CD4-positive, alpha-beta T cell (primary cell): Measurements from ENCODE around the gene MAD2L1. TPM values are rescaled to one million over a fixed set of nuclear protein-coding genes. Genes with fewer than 3 reads are reported as not detected.
A peak's percentile ranks its signal among the peaks of the same experiment; 100 is the strongest.

ENCODE experiments used
- ATAC-seq: fragments of 200-7000 bp; cut with Tn5 transposase; one replicate; pipeline ENCODE4 v1.10.0; 2022; ENCODE audit warnings: mild to moderate bottlenecking; ENCODE audit not compliant: poor library complexity
- CTCF ChIA-PET: fragments of 350-600 bp; sonication (Branson Sonifier 250); formaldehyde crosslinking; loops from one replicate; lab custom pipeline; 2021; ENCODE audit warnings: antibody characterized with exemption, inconsistent platforms; lab: Charles Lee
- POLR2A ChIA-PET: fragments of 350-600 bp; sonication (Branson Sonifier 250); formaldehyde crosslinking; loops from one replicate; lab custom pipeline; 2021; ENCODE audit warnings: antibody characterized with exemption, inconsistent platforms; lab: Charles Lee
- DNase-seq, 14 experiments: peaks; one replicate each; pipeline ENCODE4 v3.0.0-alpha.2; 2013 to 2020; ENCODE audit warnings: mixed read lengths in 2 of 14
- H3K27ac ChIP-seq, 2 donors: one replicate each; pipeline versions ENCODE4 v1.5.1 to v1.7.0; 2013; ENCODE audit warnings: low read length in 2 of 2, low read depth in 1 of 2, mild to moderate bottlenecking in 1 of 2
- H3K27me3 ChIP-seq, 2 experiments: 1 replicate in 1 of 2; 2 replicates in 1 of 2; pipeline versions ENCODE4 v1.6.1 to v1.7.0; 2013; ENCODE audit warnings: low read length in 2 of 2, control low read depth in 1 of 2, mild to moderate bottlenecking in 1 of 2, moderate library complexity in 1 of 2; ENCODE audit not compliant: insufficient read depth in 2 of 2, control insufficient read depth in 1 of 2
- H3K36me3 ChIP-seq: one replicate; pipeline ENCODE4 v1.6.1; 2013; ENCODE audit warnings: low read length, control low read depth; ENCODE audit not compliant: insufficient read depth
- H3K4me1 ChIP-seq: one replicate; pipeline ENCODE4 v1.6.1; 2013; ENCODE audit warnings: low read length, control low read depth; ENCODE audit not compliant: insufficient read depth
- H3K4me3 ChIP-seq: one replicate; pipeline ENCODE4 v1.5.1; 2013; ENCODE audit warnings: mild to moderate bottlenecking, low read length, moderate library complexity
- H3K9me3 ChIP-seq, 2 experiments: 1 replicate in 1 of 2; 2 replicates in 1 of 2; pipeline versions ENCODE4 v1.6.1 to v1.7.0; 2013; ENCODE audit warnings: low read length in 2 of 2, mild to moderate bottlenecking in 2 of 2, control low read depth in 1 of 2, moderate library complexity in 1 of 2; ENCODE audit not compliant: control insufficient read depth in 1 of 2, insufficient read depth in 1 of 2
- H3K27ac Mint-ChIP-seq: one replicate; pipeline ENCODE4 v1.8.0; 2020; ENCODE audit warnings: mixed read lengths
- H3K27me3 Mint-ChIP-seq: one replicate; pipeline ENCODE4 v1.8.0; 2021; ENCODE audit warnings: mixed read lengths
- H3K36me3 Mint-ChIP-seq: one replicate; pipeline ENCODE4 v1.8.0; 2021; ENCODE audit warnings: low read depth, mixed read lengths
- H3K4me1 Mint-ChIP-seq: one replicate; pipeline ENCODE4 v1.8.0; 2021; ENCODE audit warnings: low read depth, mixed read lengths
- H3K4me3 Mint-ChIP-seq: one replicate; pipeline ENCODE4 v1.8.0; 2020; ENCODE audit warnings: mild to moderate bottlenecking, mixed read lengths
- H3K9me3 Mint-ChIP-seq: one replicate; pipeline ENCODE4 v1.8.0; 2020; ENCODE audit warnings: mixed read lengths
- CTCF ChIP-seq: fragments of 200-600 bp; IDR thresholded peaks from one replicate; pipeline ENCODE4 v1.8.0; 2022; ENCODE audit warnings: antibody characterized with exemption, mild to moderate bottlenecking
- intact Hi-C, 2 experiments: fragments of 100-400 bp; cut with DNase I in 1 of 2; cut with micrococcal nuclease in 1 of 2; formaldehyde crosslinking; loops; one replicate each; pipeline versions ENCODE4 v1.15.1 to v1.9.0; 2023 to 2025; cut with DNase I, micrococcal nuclease
- total RNA-seq, 174 experiments: library from RNA in 2 of 174; stranded (reverse) in 2 of 174; gene quantifications; one replicate each; pipeline ENCODE4 v1.2.3 and lab custom pipeline; 2021 to 2026

MAD2L1 gene
- total RNA-seq, 2 experiments from 2014 or later, result 4.6 to 5.6 TPM

GRCh38 chr4:120079839-120080520, 13.3 kb upstream of the MAD2L1 start:
- TF ChIP-seq CTCF, result no peak
- Histone ChIP-seq H3K4me3 (no peak overlapping the region), H3K27ac (no peak overlapping the region), H3K27me3 (no peaks in the 10 kb centered on the region), H3K36me3 (no peaks in the 10 kb centered on the region), H3K4me1 (no peaks in the 10 kb centered on the region), H3K9me3 (no peaks in the 10 kb centered on the region)
- ChIA-PET POLR2A (no interaction called here), CTCF (interaction anchor here (0.7 kb wide), 1 partner anchor 1252 kb away, joined by 4 read pairs; no protein-coding TSS in a partner anchor)
- DNase-seq (no peak), ATAC-seq (no peak)
- intact Hi-C loops, result loop anchor here in 1 of 2 experiments (10.0 kb wide), 1 partner anchor 1175 kb away; no protein-coding TSS in a partner anchor
- Mint-ChIP-seq H3K36me3 (no peaks in the 10 kb centered on the region), H3K4me1 (no peaks in the 10 kb centered on the region), H3K4me3 (no peak overlapping the region), H3K27me3 (no peaks in the 10 kb centered on the region), H3K9me3 (no peaks in the 10 kb centered on the region), H3K27ac (no peak overlapping the region)

- Mint-ChIP-seq H3K36me3 (no peaks in the 10 kb centered on the region), H3K27ac (no peak overlapping the region), H3K9me3 (no peaks in the 10 kb centered on the region), H3K27me3 (no peaks in the 10 kb centered on the region), H3K4me3 (no peak overlapping the region), H3K4me1 (no peaks in the 10 kb centered on the region)
- TF ChIP-seq CTCF, result no peak
- H3K27me3 ChIP-seq, result no peaks in the 10 kb centered on the region
- no peak overlapping the region for H3K27ac ChIP-seq
- intact Hi-C loops, result loop anchor here in 1 of 2 experiments (10.0 kb wide), 1 partner anchor 1177 kb away; no protein-coding TSS in a partner anchor
- ChIA-PET CTCF (no interaction called here), POLR2A (no interaction called here)
- H3K36me3 ChIP-seq, result no peaks in the 10 kb centered on the region
- H3K9me3 ChIP-seq, result no peaks in the 10 kb centered on the region
- ATAC-seq (no peak), DNase-seq (no peak)
- no peaks in the 10 kb centered on the region for H3K4me1 ChIP-seq
- H3K4me3 ChIP-seq, result no peak overlapping the region
Measured at GRCh38 chr4:120078216-120078615, 11.6 kb upstream of the MAD2L1 start.

- ATAC-seq (no peak), DNase-seq (peak in 11 of 14 experiments; percentile 9 to 83 (median 43))
- Mint-ChIP-seq H3K9me3 (no peaks in the 10 kb centered on the region), H3K27me3 (no peaks in the 10 kb centered on the region), H3K27ac (no peak overlapping the region), H3K36me3 (peaks cover 10% of the 10 kb centered on the region), H3K4me1 (peaks cover 37% of the 10 kb centered on the region), H3K4me3 (no peak overlapping the region)
- ChIA-PET CTCF (no interaction called here), POLR2A (no interaction called here)
- intact Hi-C loops, result loop anchor here (1.0 to 10.0 kb wide), 7 partner anchors 86 to 1656 kb away; no protein-coding TSS in a partner anchor
- peaks cover 10% of the 10 kb centered on the region for H3K4me1 ChIP-seq
- peak; percentile 91 for TF ChIP-seq CTCF
- H3K36me3 ChIP-seq, result no peaks in the 10 kb centered on the region
- no peaks in the 10 kb centered on the region for H3K9me3 ChIP-seq
- H3K4me3 ChIP-seq, result no peak overlapping the region
- H3K27ac ChIP-seq, result no peak overlapping the region
- H3K27me3 ChIP-seq, result no peaks in the 10 kb centered on the region
Measured at GRCh38 chr4:120071192-120071795, 4.6 kb upstream of the MAD2L1 start.
